PC-3 (cell line): ENCODE data around the gene UBE3C. TPM values are rescaled to one million over a fixed set of nuclear protein-coding genes. Genes with fewer than 3 reads are reported as not detected.

Experiments used
- ATAC-seq: fragments of 200-7000 bp; cut with Tn5 transposase; 2 replicates; pipeline ENCODE4 v1.9.1; 2020; ENCODE audit warnings: mild to moderate bottlenecking, moderate library complexity
- BruUV-seq: library from RNA; stranded (reverse); fragments of 400-500 nt; replicated peaks from 2 replicates; lab custom pipeline; 2021; lab: Mats Ljungman, UMichigan
- CTCF ChIA-PET: fragments of 300-600 bp; sonication (Branson Sonifier 250); formaldehyde crosslinking; loops from one replicate; lab custom pipeline; 2022; ENCODE audit warnings: antibody characterized with exemption; lab: Charles Lee
- POLR2A ChIA-PET: fragments of 300-600 bp; sonication (Branson Sonifier 250); formaldehyde crosslinking; loops from one replicate; lab custom pipeline; 2022; ENCODE audit warnings: antibody characterized with exemption; ENCODE audit not compliant: unreplicated experiment; lab: Charles Lee
- DNase-seq: peaks from one replicate; pipeline ENCODE4 v3.0.0-alpha.2; 2015
- H2AFZ ChIP-seq: fragments of 300-600 bp; sonication (generic); 2 replicates; pipeline ENCODE4 v1.6.0; 2016; ENCODE audit warnings: antibody characterized with exemption, low read length
- H3F3A ChIP-seq: fragments of 300-600 bp; sonication (generic); one replicate; pipeline ENCODE4 v1.6.0; 2017; ENCODE audit warnings: antibody characterized with exemption, low read length, control low read depth, mild to moderate bottlenecking; ENCODE audit not compliant: unreplicated experiment
- H3K27ac ChIP-seq: fragments of 300-600 bp; sonication (generic); 2 replicates; pipeline ENCODE4 v1.5.1; 2016; ENCODE audit warnings: mild to moderate bottlenecking, low read length
- H3K27me3 ChIP-seq: fragments of 300-600 bp; sonication (generic); 2 replicates; pipeline ENCODE4 v1.6.1; 2016; ENCODE audit warnings: low read length, mixed read lengths
- H3K36me3 ChIP-seq: fragments of 300-600 bp; sonication (generic); 2 replicates; pipeline ENCODE4 v1.6.1; 2016; ENCODE audit warnings: low read depth, mixed run types, low read length, mixed read lengths
- H3K4me1 ChIP-seq: fragments of 300-600 bp; sonication (generic); 2 replicates; pipeline ENCODE4 v1.5.1; 2016; ENCODE audit warnings: low read length; ENCODE audit not compliant: insufficient read depth
- H3K4me2 ChIP-seq: fragments of 300-600 bp; sonication (generic); 2 replicates; pipeline ENCODE4 v1.6.0; 2016; ENCODE audit warnings: low read length
- H3K4me3 ChIP-seq: fragments of 300-600 bp; sonication (generic); 2 replicates; pipeline ENCODE4 v1.5.1; 2016; ENCODE audit warnings: mild to moderate bottlenecking, low read length, mixed read lengths
- H3K79me2 ChIP-seq: fragments of 300-600 bp; sonication (generic); 2 replicates; pipeline ENCODE4 v1.6.1; 2017; ENCODE audit warnings: low read length, mixed read lengths
- H3K9ac ChIP-seq: fragments of 300-600 bp; sonication (generic); 2 replicates; pipeline ENCODE4 v1.6.0; 2016; ENCODE audit warnings: mild to moderate bottlenecking, low read length
- H3K9me2 ChIP-seq: fragments of 300-600 bp; sonication (generic); replicated peaks from 2 replicates; pipeline ENCODE4 v1.6.1; 2016; ENCODE audit warnings: mixed run types, low read length, mixed read lengths
- H3K9me3 ChIP-seq: fragments of 300-600 bp; sonication (generic); 2 replicates; pipeline ENCODE4 v1.6.1; 2016; ENCODE audit warnings: low read length, mixed read lengths
- H4K20me1 ChIP-seq: fragments of 300-600 bp; sonication (generic); 2 replicates; pipeline ENCODE4 v1.6.1; 2016; ENCODE audit warnings: low read length, mixed read lengths
- EZH2 ChIP-seq: fragments of 300-600 bp; sonication (generic); IDR thresholded peaks from one replicate; pipeline ENCODE4 v1.6.1; 2017; ENCODE audit warnings: antibody characterized with exemption, mild to moderate bottlenecking, low read length; ENCODE audit not compliant: unreplicated experiment
- EZH2phosphoT487 ChIP-seq: fragments of 300-600 bp; sonication (generic); IDR thresholded peaks from 2 replicates; pipeline ENCODE4 v1.6.1; 2018; ENCODE audit warnings: mild to moderate bottlenecking, antibody characterized with exemption, low read length, borderline replicate concordance
- intact Hi-C: fragments of 100-400 bp; cut with micrococcal nuclease; formaldehyde crosslinking; loops from 2 replicates; pipeline ENCODE4 v1.9.0; 2023
- total RNA-seq: library from RNA; depleted of rRNA; stranded (reverse); fragments of >200 nt; gene quantifications from 2 replicates; pipeline ENCODE4 v1.2.3, GENCODE V29; 2014
- TF ChIP-seq, protein P1 (sequence below): fragments of 300-600 bp; sonication (generic); conservative IDR thresholded peaks from 2 replicates; pipeline ENCODE4 v1.5.1; 2017; ENCODE audit warnings: antibody characterized with exemption, low read depth, mild to moderate bottlenecking, low read length

The UBE3C gene
- total RNA-seq, 1 experiment from 2014 or later: 86.6 TPM

DNA sequence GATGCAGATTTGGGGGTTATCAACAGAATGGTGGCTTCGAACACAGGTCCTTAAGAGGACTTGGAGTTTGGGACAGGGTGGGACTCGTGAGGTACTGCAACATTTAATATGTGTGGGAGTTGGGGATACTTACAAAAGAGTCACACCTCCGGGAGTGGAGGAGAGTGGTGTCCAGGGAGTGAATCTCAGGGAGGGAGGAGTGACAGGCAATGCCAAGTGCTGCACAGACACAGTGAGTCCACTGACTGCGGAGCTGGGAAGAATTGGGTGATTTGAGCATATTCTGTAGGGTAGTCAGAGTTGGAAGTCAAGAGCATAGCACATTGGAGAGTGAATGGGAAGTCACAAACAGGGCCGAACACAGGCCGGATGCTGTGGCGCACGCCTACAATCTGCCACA, 5.1 kb downstream of the UBE3C start:
- Histone ChIP-seq H3K4me3 (no peak overlapping the region), H2AFZ (no peak overlapping the region), H4K20me1 (peaks cover 72% of the 10 kb centered on the region), H3K9ac (no peak overlapping the region), H3K27me3 (no peaks in the 10 kb centered on the region), H3K4me1 (peaks cover 19% of the 10 kb centered on the region), H3K27ac (no peak overlapping the region), H3K9me3 (no peaks in the 10 kb centered on the region), H3K4me2 (no peak overlapping the region), H3K79me2 (peaks cover 97% of the 10 kb centered on the region), H3F3A (no peaks in the 10 kb centered on the region), H3K9me2 (no peaks in the 10 kb centered on the region), H3K36me3 (peaks cover 51% of the 10 kb centered on the region)
- DNase-seq (no peak), ATAC-seq (no peak)
- TF ChIP-seq, protein P1, sequence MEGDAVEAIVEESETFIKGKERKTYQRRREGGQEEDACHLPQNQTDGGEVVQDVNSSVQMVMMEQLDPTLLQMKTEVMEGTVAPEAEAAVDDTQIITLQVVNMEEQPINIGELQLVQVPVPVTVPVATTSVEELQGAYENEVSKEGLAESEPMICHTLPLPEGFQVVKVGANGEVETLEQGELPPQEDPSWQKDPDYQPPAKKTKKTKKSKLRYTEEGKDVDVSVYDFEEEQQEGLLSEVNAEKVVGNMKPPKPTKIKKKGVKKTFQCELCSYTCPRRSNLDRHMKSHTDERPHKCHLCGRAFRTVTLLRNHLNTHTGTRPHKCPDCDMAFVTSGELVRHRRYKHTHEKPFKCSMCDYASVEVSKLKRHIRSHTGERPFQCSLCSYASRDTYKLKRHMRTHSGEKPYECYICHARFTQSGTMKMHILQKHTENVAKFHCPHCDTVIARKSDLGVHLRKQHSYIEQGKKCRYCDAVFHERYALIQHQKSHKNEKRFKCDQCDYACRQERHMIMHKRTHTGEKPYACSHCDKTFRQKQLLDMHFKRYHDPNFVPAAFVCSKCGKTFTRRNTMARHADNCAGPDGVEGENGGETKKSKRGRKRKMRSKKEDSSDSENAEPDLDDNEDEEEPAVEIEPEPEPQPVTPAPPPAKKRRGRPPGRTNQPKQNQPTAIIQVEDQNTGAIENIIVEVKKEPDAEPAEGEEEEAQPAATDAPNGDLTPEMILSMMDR: no peak
- TF ChIP-seq EZH2phosphoT487: no peak
- no peak for TF ChIP-seq EZH2
- no TSS peak for BruUV-seq
- CTCF ChIA-PET: no interaction called here
- POLR2A ChIA-PET: no interaction called here
- intact Hi-C loops: loop anchor here (10.0 kb wide), 1 partner anchor 201 kb away; no protein-coding TSS in a partner anchor

DNA sequence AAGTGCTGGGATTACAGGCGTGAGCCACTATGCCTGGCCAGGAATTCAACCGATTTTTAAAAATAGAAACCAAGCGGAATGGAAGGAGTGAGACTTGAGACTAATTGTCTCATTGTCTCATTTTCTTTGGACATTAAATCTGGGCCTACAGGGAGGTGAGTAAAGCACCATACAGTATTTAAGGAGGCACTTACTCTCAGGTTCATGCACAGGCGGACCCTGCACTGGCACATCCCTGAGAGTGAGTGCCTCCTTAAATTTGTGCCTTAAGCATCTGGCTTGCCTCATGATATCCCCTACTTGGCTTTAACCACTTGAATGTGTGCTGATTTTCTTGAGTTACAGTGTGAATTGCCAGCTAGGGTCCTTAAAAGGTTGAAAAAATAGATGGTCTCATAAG, 10.6 kb downstream of the UBE3C start:
- intact Hi-C loops: loop anchor here (10.0 kb wide), 1 partner anchor 195 kb away; no protein-coding TSS in a partner anchor
- TF ChIP-seq, protein P1: no peak
- Histone ChIP-seq H3K4me2 (no peak overlapping the region), H3K27ac (no peak overlapping the region), H3K4me1 (no peaks in the 10 kb centered on the region), H3K79me2 (peaks cover 100% of the 10 kb centered on the region), H3K4me3 (no peak overlapping the region), H3F3A (no peaks in the 10 kb centered on the region), H3K27me3 (no peaks in the 10 kb centered on the region), H3K9me3 (no peaks in the 10 kb centered on the region), H2AFZ (no peak overlapping the region), H3K9ac (no peak overlapping the region), H4K20me1 (peaks cover 75% of the 10 kb centered on the region), H3K9me2 (no peaks in the 10 kb centered on the region), H3K36me3 (peaks cover 22% of the 10 kb centered on the region)
- ChIA-PET POLR2A (no interaction called here), CTCF (no interaction called here)
- ATAC-seq (no peak), DNase-seq (no peak)
- BruUV-seq: no TSS peak

DNA sequence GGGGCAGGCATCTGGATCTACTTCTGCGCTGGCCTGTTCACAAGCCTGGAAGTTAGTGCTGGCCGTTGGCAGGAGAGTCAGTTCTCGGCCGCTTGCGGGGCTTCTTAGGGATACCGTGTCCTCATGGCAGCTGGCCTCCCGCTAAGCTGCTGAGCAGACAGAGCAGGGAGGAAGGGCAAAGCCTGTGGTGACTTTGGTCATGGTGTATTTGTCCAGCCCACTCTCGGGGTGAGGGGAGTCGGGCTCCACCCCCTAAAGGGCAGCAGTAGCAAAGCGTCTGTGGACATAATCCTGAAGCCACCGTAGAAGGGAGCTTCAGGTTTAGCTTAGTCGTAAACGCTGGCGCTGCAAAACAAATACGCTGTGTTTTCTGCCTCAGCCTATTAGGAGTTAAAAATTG, 12.2 kb downstream of the UBE3C start:
- ChIA-PET CTCF (no interaction called here), POLR2A (no interaction called here)
- no peaks in the 10 kb centered on the region for H3K9me2 ChIP-seq
- TF ChIP-seq, protein P1: no peak
- TF ChIP-seq EZH2: no peak
- TF ChIP-seq EZH2phosphoT487: no peak
- H3K79me2 ChIP-seq: peaks cover 100% of the 10 kb centered on the region
- no peak overlapping the region for H2AFZ ChIP-seq
- no peak overlapping the region for H3K4me2 ChIP-seq
- intact Hi-C loops: no loop called here
- H3K9me3 ChIP-seq: no peaks in the 10 kb centered on the region
- no peak overlapping the region for H3K4me3 ChIP-seq
- peaks cover 20% of the 10 kb centered on the region for H3K36me3 ChIP-seq
- H3F3A ChIP-seq: no peaks in the 10 kb centered on the region
- ATAC-seq: no peak
- no peaks in the 10 kb centered on the region for H3K27me3 ChIP-seq
- no TSS peak for BruUV-seq
- H3K9ac ChIP-seq: no peak overlapping the region
- no peaks in the 10 kb centered on the region for H3K4me1 ChIP-seq
- DNase-seq: no peak
- H3K27ac ChIP-seq: no peak overlapping the region
- peaks cover 84% of the 10 kb centered on the region for H4K20me1 ChIP-seq
